ENCODE measurements around the gene AICDA.
"Not testable (repeated sequence)": the region's sequence is repeated elsewhere in the genome, so short reads cannot be mapped to it uniquely, and the experiment has no call there.

The AICDA gene

DNA sequence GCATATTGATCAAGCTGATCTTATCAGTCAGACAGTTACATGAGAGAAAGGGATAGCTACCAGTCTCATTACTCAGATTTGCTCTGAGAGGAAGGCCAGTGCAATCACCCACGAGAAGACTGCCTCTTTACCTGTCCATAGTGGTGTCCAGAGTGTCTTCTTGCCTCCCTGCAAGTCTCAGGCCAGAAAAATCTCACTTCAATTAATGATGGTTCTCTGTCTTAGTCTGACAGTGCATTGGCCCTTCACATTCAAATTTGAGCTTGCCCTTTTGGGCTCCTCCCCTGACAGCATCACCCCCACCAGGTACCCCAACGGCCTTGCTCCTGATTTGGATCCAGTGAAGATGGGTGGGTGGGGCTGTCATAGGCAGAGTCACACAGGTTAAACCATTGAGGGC, at the start of gene AICDA:
Gene AICDA, minus strand, starts transcription at position 231 of the 400 bp plus-strand sequence. Its CDS starts 92 bp downstream, at position 139.
- DNase-seq (ENCODE audit: low spot score), result no peak

DNA sequence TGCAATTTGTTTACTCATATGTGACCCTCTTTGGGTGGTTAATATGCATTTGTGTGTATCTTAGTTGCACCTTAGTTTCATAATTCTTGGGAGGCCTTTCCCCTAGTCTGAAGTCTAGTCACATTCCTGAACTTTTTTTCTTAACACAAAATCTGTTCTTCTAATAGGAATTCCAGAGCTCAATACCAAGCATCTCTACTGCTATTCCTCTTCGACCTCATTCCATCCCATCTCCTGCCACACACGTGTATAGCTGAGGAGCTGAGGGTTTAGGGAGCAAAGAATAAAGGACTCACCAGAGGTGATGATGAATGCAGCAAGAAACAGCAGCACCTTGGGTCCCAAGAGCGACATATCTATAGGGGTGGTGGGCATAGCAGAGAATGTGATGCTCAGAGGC, 49.1 kb upstream of the AICDA start:
- no peak for DNase-seq (ENCODE audit: low spot score)

DNA sequence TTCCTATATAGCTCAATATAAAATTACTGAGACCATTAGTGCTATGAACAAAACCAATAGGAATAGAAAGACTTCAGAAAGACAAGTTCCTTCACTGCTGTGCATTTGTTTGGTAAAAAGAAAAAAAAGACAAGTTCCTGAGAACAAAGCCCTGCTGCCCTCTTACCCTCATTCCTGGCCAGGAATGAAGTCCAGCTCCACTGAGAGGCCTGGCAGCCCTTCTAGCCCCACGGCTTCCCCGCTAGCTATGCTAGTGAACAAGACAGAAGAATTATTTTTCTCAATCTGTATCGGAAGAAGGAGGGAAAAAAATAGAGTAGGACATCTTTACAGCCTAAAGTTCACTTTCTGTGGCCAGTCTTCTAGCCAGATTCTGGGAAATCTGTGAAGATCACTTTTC, 48.4 kb upstream of the AICDA start:
- DNase-seq (ENCODE audit: low spot score), result no peak

DNA sequence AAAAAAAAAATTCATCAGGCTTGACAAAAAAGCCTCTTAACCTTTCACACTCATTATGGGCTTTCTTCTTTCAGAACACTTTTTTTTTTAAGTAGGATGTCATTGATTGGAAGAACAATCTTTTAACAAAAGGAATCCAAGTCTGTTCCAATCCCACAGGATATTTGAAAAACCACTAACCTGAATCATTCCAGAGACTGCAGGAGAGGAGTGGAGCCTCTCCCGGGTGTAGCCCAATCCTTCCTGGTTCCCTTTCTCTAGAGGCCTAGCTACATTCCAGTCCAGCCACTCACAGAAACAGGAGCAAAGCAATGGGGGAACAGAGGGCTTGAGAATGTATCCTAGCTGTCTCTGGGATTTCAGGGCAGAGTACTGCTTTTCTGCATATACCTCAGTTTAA, 45.7 kb upstream of the AICDA start:
- DNase-seq (ENCODE audit: low spot score), result no peak

DNA sequence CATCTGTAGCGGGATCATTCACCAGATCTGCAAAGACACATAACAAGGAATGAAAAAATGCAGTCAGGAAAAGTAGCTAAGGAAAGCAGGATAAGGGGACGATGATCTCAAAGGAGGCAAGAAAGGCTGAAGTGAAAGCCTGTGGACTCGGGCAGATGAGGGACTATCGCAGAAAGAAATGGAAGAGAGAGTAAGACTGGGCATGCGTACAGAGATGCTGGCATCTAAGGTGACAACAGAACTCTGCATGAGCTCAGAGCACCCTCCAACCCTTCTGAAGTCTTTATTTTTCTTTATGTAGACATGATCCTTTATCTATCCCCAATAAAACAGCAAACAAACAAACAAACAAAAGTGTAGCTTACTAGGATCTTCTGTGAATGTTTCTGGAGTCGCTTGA, 42.8 kb upstream of the AICDA start:
- no peak for DNase-seq (ENCODE audit: low spot score)

DNA sequence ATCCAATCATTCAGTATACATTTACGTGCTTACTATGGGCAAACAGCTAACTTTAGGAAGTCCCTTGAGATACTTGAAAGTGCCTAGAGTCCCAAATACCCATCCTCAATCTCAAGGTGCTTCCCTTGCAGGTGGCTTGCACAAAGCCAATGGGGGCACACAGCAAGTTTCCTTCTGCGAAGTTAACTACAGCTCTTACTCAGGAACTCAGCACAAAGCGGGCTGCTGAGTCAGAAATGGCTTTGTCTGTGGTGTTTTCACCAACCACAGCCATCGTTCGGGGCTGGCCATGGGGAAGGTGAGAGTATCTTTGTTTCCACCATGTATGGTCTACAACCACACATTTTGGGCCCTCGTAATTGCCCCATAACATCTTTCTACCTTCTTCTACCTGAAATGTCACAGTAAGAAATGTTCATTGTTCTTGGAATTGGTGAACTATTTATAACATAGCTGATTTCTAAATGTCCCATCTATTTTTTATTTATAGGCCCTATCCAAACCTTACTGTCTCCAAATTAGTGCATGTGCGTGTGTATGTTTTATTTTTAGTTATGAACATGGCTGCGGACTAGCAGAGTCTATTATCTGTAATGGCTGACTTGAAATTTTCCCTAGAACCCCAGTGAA, 36.0 kb upstream of the AICDA start:
- no peak for DNase-seq (ENCODE audit: low spot score)

DNA sequence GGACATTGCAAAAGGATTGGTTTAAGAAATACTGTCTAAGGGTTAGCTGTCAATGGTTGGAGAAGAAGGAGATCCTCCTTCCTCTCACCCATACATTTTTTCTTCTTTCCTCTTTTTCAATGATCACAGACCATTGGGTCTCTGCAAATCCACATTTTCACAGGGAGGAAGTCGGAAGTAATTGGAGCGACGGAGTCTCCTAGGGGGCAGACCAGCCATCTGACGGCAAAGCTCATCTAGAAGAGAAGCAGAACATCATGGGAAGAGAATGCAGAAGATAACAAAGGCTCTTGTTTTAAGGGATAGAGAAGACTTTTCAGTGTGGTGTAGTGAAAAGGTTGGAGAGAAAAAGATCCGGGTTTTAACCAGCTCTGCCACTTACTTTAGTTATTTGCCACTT, 35.3 kb upstream of the AICDA start:
- no peak for DNase-seq (ENCODE audit: low spot score)

DNA sequence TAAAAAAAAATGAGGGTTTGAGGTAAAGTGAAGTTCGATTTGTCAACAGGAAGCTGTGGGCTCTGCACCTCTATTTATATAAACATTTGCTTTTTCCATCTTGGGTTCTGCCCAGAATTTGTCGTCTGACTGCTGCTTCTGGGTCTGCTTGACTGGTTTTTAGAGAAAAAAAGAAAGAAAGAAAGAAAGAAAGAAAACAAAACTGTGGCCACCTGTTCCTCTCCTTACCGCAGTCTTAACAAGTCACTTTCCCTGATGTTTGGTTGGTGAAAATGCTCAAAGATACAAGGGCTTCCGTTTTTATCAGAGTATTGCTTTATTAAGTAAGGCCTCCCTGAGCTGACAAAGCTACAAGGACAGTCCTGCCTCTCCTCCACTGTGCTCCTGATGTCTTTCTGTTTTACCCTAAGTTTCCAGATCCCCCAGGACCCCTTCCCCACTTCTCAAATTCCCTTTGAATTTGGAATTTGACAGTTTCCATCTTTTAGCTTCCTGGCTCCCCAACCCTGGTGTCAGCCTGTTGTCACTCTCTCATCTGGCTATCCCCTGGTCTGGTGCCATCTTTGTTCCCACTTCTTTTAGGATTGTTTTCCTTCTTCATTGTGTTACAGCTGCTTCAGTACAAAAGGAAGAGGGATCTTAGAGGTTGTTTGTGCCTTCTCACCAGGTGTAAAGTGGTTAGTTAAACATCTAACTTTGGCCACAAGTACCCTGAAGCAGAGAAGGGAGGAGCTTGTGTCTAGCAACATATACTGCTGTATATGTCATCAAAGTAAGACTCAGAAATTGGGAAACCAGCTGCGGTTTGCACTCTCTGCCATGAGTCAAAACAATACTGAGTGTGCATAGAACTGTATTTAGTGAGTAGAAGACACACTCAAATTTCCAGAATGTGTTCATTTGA, 31.9 kb upstream of the AICDA start:
- DNase-seq (ENCODE audit: low spot score), result no peak

DNA sequence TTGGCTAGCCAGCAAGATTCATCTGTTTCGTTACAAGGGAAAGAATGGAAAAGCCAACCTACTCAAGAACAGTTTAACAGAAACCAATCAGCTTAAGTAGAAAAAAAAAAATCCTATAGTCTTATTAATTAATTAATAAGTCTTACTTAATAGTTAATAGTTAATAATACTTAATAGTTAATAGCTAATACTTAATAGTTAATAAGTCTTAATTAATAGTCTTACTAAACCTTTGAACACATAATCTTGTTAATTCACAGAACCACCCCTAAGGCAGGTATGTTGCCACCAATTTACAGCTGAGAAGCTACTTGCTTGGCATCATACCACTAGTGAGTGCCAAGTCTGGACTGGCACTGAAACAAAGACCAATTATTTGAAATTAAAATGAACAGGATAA, 30.1 kb upstream of the AICDA start:
- DNase-seq (ENCODE audit: low spot score), result no peak

DNA sequence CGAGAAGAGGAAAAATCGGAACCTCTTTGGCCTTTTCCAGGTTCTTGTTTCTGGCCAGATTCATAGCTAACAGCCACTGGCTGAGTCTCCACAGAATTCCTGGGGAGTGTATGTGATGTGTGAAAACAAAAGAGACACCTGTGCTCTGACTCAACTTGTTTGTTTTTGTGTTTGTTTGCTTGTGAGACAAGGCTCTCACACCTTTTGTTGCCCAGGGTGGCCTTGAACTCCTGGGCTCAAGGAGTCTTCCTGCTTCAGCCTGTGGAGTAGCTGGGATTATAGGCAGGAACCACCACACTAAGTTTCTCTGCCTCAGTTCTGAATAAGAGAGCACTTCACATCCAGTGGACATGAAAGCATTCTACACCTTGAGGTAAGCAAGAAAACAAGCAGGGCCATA, 27.3 kb upstream of the AICDA start:
- no peak for DNase-seq (ENCODE audit: low spot score)

DNA sequence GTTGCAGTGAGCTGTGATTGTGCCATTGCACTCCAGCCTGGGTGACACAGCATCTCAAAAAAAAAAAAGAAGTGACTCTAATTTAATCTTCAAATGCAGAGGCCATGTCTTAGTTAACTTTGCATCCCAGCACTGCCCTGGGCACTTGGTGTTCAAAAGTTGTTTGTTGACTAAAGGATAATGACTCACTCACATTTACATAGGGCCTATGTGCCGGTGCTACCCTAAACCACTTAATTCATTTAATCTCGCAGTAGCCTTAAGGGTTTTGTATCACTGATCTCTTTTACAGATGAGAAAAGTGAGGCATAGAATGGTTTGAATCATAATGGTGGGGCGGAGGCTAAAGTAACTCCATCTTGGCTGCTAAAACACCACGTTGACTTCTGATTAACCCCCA, 26.3 kb upstream of the AICDA start:
- DNase-seq (ENCODE audit: low spot score), result no peak

DNA sequence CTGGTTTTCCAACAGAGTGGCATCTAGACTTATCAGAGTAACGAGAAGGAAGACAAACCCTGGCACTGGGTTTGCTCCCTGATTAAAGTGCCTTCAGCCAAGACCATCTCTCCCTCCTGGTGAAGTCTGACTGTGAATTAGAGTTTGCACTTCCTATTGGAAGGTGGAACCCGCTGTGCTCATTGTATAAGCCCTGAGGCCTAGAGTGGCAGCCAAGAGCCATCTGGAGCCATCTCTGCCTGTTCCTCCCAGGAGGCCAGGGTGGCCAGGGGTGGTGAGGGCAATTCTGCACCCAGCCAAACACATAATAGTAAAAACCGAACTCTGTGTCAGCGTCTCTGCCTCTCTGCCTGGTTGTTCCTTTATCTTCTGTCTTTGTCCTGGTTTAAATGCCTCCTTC, 25.0 kb upstream of the AICDA start:
- DNase-seq (ENCODE audit: low spot score), result no peak

DNA sequence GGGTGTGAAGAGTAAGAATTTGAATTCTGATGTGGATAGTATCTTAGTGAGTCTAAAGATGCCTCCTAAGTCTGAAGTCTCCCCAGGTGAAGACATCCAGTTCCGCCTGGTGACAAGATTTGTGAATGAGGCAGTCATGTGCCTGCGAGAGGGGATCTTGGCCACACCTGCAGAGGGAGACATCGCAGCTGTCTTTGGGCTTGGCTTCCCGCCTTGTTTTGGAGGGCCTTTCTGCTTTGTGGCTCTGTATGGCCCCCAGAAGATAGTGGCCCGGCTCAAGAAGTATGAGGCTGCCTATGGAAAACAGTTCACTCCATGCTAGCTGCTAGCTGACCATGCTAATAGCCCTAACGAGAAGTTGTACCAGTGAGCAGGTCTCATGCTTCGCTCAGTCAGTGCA, 24.6 kb upstream of the AICDA start:
- DNase-seq (ENCODE audit: low spot score), result no peak

DNA sequence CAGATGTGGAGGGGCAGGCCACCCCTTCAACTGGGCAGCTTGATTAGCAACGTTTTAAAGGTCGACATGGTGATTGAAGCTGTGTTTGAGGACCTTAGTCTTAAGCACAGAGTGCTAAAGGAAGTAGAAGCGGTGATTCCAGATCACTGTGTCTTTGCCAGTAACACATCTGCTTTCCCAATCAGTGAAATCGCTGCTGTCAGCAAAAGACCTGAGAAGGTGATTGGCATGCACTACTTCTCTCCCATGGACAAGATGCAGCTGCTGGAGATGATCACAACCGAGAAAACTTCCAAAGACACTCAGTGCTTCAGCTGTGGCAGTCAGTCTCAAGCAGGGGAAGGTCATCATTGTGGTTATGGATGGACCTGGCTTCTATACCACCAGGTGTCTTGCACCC, 23.9 kb upstream of the AICDA start:
- DNase-seq (ENCODE audit: low spot score), result no peak

DNA sequence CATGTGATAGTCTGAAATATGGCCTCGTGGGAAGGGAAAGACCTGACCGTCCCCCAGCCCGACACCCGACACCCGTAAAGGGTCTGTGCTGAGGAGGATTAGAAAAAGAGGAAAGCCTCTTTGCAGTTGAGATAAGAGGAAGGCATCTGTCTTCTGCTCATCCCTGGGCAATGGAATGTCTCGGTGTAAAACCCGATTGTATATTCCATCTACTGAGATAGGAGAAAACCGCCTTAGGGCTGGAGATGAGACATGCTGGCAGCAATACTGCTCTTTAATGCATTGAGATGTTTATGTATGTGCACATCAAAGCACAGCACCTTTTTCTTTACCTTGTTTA, 23.3 kb upstream of the AICDA start:
- not testable (repeated sequence) for DNase-seq (ENCODE audit: low spot score)

DNA sequence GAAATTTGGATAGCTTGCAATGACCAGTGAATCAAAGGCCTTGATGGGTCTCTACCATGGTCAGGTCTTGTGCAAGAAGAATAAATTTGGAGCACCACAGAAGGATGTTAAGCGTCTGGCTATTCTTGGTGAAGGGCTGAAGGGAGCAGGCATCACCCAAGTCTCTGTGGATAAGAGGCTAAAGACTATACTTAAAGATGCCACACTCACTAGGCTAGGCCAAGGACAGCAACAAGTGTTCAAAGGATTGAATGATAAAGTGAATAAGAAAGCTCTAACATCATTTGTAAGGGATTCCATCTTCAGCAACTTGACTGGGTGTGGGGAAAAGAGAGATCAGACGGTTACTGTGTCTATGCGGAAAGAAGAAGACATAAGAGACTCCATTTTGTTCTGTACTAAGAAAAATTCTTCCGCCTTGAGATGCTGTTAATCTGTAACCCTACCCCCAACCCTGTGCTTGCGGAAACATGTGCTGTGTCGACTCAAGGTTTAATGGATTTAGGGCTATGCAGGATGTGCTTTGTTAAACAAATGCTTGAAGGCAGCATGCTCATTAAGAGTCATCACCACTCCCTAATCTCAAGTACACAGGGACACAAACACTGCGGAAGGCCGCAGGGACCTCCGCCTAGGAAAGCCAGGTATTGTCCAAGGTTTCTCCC, 22.8 kb upstream of the AICDA start:
- not testable (repeated sequence) for DNase-seq (ENCODE audit: low spot score)

DNA sequence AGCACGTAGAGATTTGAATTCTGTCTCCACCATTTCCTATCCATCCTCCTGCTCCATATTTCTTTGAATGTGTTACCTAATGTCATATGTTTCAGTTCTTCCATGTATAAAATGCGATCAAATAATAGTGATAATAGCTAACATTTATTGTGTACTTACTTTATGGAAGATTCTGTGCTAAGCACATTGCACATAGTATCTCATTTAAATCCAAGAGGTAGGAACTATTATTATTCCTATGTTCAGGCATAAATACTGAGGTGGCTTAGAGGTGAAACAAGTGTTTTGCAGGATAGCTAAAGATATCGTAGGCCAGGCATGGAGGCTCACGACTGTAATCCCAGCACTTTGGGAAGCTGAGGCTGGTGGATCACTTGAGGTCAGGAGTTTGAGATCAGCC, 17.5 kb upstream of the AICDA start:
- DNase-seq (ENCODE audit: low spot score), result no peak

DNA sequence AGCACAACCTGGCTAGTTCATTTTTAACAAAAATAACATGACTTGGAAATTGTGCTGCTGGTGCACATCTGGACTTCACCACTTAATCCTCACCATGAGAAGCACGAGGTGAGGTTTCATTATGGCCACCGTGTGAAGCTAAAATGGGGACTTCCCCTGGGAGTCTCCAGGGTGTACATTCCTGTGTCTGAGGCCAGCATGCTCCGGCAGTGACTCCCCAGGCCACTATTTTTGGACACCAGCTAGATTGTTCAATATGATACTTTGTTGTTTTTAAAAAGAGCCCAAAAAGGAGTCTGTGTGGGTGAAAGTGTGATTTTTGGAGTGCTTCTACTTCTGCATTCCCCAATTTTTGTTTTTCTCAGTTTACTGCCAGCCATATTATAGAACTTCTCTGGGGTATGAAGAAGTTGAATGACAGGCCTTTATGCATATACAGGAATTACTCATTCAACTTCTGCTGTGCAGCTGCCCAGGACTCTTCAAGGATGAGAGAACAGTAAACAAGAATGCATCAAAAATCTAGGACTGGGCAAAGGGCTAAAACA, 16.9 kb upstream of the AICDA start:
- DNase-seq (ENCODE audit: low spot score), result no peak

DNA sequence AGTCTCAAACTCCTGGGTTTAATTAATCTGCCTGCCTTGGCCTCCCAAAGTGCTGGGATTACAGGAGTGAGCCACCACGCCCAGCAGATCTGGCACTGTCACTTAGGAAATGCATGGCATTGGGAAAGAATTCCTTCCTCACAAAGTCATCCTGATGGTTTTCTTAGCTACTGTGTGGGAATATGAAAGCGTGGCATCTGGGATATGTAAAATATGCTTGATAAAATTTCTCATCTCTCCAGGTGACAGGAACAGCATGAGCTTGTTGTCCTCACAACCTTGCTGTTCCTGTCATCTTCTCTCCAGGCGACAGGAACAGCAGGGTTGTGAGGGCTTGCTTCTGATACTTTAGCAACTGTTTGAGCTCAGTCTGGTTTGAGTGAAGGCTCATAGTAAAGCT, 16.1 kb upstream of the AICDA start:
- no peak for DNase-seq (ENCODE audit: low spot score)

DNA sequence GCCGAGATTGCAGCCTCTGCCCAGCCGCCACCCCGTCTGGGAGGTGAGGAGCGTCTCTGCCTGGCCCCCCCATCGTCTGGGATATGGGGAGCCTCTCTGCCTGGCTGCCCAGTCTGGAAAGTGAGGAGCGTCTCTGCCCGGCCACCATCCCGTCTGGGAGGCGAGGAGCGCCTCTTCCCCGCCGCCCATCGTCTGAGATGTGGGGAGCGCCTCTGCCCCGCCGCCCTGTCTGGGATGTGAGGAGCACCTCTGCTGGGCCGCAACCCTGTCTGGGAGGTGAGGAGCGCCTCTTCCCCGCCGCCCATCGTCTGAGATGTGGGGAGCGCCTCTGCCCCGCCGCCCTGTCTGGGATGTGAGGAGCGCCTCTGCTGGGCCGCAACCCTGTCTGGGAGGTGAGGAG, 12.1 kb upstream of the AICDA start:
- not testable (repeated sequence) for DNase-seq (ENCODE audit: low spot score)

DNA sequence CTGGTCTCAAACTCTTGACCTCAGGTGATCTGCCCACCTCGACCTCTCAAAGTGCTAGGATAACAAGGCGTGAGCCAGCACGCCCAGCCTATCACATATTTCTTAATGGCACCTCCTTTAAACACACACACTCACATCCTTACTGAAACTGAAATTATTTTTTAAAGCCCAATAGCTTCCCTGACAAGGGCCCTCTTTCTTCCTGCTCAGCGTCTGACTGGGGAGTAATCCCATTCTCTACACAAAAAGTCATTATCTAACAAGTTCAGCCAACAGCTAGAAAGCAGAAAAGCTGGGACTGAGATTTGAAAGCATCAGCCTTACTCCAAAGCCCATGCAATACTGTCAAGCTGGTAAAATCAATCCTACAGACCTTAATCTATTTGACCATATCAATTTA, 10.0 kb upstream of the AICDA start:
- no peak for DNase-seq (ENCODE audit: low spot score)

DNA sequence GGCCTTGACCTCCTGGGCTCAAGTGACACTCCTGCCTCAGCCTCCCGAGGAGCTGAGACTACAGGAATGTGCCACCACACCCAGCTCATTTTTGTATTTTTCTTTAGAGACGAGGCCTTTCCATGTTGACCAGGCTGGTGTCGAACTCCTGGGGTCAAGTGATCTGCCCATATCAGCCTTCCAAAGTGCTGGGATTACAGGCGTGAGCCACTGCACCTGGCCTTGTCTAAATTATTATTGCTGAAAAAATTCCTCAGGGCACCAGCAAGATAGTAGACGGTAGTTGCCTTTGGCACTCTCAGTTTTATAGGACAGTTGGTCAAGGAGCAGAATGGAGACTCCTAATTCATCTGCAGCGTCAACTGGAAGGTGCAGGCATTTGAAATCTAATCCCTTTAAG, 2.5 kb upstream of the AICDA start:
- DNase-seq (ENCODE audit: low spot score), result no peak

DNA sequence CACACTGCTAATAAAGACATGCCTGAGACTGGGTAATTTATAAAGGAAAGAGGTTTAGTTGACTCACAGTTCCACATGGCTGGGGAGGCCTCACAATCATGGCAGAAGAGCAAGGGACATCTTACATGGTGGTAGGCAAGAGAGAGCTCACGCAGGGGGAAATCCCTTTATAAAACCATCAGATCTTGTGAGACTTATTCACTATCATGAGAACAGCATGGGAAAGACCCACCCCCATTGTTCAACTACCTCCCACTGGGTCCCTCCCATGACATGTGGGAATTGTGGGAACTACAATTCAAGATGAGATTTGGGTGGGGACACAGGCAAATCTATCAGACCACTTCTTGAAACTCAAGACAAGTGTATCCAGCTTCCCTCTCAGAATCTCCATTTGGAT, 1.2 kb upstream of the AICDA start:
- DNase-seq (ENCODE audit: low spot score), result not testable (repeated sequence)
